NCI-H446 (cell line): Measurements from ENCODE around the gene CX3CL1.
"Not testable (repeated sequence)": the region's sequence is repeated elsewhere in the genome, so short reads cannot be mapped to it uniquely, and the experiment has no call there.

Experiments used
- DNase-seq, 2 experiments: peaks; one replicate each; lab custom pipeline; 2025; lab: John Stamatoyannopoulos, UW

The CX3CL1 gene

GRCh38 chr16:57382535-57383275, 10.4 kb downstream of the CX3CL1 start:
- DNase-seq, result no peak

- DNase-seq, result no peak
These were observed 11.3 kb downstream of the CX3CL1 start for GRCh38 chr16:57383276-57384247.

GRCh38 chr16:57384248-57385070, 12.2 kb downstream of the CX3CL1 start:
- DNase-seq, result no peak

GRCh38 chr16:57385083-57385482, 12.8 kb downstream of the CX3CL1 start:
- DNase-seq, result no peak

- DNase-seq, result no peak
These were observed 14.2 kb downstream of the CX3CL1 start for GRCh38 chr16:57386381-57386951.

GRCh38 chr16:57387598-57388354, 15.5 kb downstream of the CX3CL1 start:
- DNase-seq, result no peak

- no peak for DNase-seq
These were observed 16.2 kb downstream of the CX3CL1 start for GRCh38 chr16:57388359-57389086.

- no peak for DNase-seq
These were observed 16.8 kb downstream of the CX3CL1 start for GRCh38 chr16:57389087-57389468.

GRCh38 chr16:57390636-57391295, 18.5 kb downstream of the CX3CL1 start:
- no peak for DNase-seq

- DNase-seq, result no peak
These were observed 19.0 kb downstream of the CX3CL1 start for GRCh38 chr16:57391300-57391699.

- DNase-seq, result no peak
These were observed 19.4 kb downstream of the CX3CL1 start for GRCh38 chr16:57391708-57392107.

GRCh38 chr16:57392694-57393093, 20.4 kb downstream of the CX3CL1 start:
- no peak for DNase-seq

- DNase-seq, result no peak
These were observed 22.2 kb downstream of the CX3CL1 start for GRCh38 chr16:57394444-57394843.

- no peak for DNase-seq
These were observed 22.7 kb downstream of the CX3CL1 start for GRCh38 chr16:57395026-57395425.

GRCh38 chr16:57396786-57397185, 24.5 kb downstream of the CX3CL1 start:
- DNase-seq, result no peak

GRCh38 chr16:57397493-57397892, 25.2 kb downstream of the CX3CL1 start:
- not testable (repeated sequence) for DNase-seq

- DNase-seq, result no peak
These were observed 29.8 kb downstream of the CX3CL1 start for GRCh38 chr16:57401943-57402640.

GRCh38 chr16:57403965-57404817, 31.9 kb downstream of the CX3CL1 start, which contains the start of gene CCL17:
Gene CCL17, plus strand, starts transcription at chr16:57404767. Its CDS starts 9,166 bp downstream, at chr16:57413933.
- no peak for DNase-seq
